GM19395 (cell line): ENCODE results near the gene RBMXL2.

Experiments used
- ATAC-seq: cut with Tn5 transposase; IDR thresholded peaks from one replicate; pipeline ENCODE4 v1.9.1; 2021; ENCODE audit warnings: mild to moderate bottlenecking, moderate library complexity; ENCODE audit not compliant: unreplicated experiment

RBMXL2 gene

GRCh38 chr11:7088921-7089320 lies at the start of gene RBMXL2:
RBMXL2 (plus strand) TSS chr11:7088998; CDS start chr11:7089121, 123 bp downstream.
- ATAC-seq: no peak

DNA sequence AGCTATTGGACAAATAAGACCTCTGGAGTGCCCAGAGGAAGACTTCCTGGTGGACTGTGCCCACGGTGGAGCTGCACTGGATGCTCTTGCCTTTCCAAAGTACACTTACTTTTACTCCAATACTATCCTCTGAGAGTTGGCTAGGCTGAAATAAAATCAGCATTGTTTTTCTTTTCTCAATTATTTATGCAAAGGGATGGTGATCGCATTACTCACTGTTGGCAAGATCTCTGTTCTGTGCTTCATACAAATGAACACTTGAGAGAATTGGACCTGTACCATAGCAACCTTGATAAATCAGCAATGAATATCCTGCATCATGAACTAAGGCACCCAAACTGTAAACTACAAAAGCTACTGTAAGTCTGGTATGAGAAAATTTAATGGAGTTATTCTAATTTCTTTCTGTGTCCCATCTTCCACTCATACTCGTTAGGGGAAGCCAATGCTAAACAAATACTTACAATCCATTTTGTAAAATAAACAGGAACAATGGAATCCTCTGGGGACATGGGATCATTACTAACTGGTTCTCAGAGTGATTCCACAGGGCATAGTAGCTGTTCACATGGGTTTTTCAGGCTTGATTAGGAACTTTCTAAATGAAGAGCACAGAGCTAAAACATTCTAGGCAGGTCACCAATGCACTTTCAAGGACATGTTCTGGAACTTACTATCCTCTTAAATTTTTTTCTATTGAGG lies 42.2 kb upstream of the RBMXL2 start:
- ATAC-seq: no peak

DNA sequence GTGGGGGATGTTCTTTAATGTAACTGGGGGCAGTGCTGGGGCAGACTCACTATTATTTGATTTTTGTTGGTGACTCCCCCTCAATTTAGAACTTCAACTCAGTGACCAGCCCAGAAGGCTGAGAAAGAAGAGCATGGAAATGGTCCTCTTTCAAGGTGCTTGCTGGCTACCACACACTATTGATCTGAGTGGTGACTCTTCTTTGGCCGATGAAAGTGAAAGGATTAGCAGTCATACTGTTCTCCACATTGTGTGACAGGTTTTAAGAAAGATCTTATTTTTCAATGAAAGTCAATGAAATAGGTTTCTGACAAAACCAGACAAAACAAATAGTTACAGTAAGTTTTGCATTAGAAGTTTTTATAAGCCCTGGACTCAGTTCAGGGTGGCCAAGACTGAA lies 38.6 kb upstream of the RBMXL2 start:
- no peak for ATAC-seq

DNA sequence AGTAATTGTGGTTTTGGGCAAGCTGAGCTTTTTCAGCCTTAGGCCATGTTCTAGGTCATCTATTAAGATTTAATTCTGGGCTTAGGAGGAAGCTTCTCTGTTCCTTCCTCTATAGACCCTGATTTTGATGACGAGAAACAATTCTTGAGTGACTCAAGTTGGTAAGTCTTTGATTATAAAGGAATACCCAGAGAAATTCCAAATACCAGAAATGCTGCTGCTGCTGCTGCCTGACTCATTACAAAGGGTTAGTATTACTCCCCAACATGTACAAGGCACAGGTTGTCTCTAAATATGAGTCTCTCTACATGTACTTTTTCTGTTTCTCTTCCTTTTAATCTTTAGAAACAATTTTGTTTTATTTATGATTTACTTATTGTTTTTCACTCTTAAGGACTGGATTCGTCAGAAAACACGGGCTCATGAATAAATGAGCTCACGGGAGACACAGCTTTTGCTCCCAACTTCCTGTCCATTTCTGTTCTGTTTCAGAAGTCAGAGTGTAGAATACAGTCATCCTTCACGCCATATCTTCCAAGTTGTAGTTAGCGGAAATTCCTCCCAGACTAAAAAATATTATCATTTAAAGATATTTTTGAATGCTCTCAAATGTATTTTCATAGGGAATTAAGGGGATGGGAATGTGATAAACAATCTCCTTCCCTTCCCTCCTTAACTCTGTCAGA lies 31.8 kb upstream of the RBMXL2 start:
- ATAC-seq: no peak

GRCh38 chr11:7057641-7058040 lies 31.2 kb upstream of the RBMXL2 start:
- no peak for ATAC-seq

DNA sequence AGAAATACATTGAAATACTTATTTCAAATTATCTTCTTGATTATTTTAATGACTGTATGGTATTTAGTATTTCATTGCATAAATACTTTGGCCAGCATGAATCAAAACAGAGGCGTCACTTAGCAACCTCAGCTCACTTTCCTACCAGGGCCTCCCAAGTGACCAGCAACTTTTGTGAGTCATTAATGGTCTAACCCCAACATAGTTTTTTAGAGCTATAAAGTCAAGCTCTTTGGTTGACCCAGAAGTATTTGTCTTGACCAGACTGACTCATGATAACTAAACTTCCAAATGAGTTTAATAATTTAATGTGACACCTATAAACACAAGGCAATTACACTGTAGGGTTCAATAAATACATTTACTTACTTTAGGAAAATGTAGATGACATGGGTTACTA lies 27.9 kb upstream of the RBMXL2 start:
- no peak for ATAC-seq

- no peak for ATAC-seq
Measured at GRCh38 chr11:7062534-7062933, 26.3 kb upstream of the RBMXL2 start.

GRCh38 chr11:7072401-7073028 lies 16.3 kb upstream of the RBMXL2 start:
- ATAC-seq: no peak

GRCh38 chr11:7077101-7077500 lies 11.7 kb upstream of the RBMXL2 start:
- ATAC-seq: no peak

DNA sequence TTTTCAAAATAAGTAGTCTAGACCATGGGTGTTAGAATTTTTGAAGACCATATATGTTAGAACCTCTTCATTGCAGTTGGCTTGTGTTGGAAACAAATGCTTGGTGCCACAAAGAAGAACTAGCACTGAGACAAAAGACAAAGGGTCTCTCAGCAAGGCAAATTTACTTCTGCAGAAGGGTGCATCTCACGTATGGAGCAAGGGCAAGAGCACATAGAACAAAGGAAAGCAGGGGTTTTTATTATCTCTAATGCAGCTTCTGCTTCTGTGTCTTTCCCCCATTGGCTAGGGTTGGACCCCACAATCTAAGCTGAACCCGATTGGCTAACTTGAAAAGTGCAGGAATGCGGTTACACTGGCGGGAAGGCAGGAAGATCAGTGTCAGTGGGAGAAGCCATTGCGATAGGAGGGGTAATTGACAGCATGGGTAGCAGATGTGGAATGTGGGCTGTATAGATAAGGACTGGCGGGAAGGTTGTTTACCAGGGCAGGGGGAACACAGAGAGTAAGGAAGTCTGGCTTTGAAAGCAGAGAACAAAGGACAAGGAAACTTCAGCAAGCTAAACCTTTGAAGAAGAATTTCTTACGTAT lies 9.2 kb upstream of the RBMXL2 start:
- no peak for ATAC-seq

- ATAC-seq: no peak
Measured at GRCh38 chr11:7080900-7081299, 7.9 kb upstream of the RBMXL2 start.

- ATAC-seq: no peak
Measured at GRCh38 chr11:7081441-7081840, 7.4 kb upstream of the RBMXL2 start.

DNA sequence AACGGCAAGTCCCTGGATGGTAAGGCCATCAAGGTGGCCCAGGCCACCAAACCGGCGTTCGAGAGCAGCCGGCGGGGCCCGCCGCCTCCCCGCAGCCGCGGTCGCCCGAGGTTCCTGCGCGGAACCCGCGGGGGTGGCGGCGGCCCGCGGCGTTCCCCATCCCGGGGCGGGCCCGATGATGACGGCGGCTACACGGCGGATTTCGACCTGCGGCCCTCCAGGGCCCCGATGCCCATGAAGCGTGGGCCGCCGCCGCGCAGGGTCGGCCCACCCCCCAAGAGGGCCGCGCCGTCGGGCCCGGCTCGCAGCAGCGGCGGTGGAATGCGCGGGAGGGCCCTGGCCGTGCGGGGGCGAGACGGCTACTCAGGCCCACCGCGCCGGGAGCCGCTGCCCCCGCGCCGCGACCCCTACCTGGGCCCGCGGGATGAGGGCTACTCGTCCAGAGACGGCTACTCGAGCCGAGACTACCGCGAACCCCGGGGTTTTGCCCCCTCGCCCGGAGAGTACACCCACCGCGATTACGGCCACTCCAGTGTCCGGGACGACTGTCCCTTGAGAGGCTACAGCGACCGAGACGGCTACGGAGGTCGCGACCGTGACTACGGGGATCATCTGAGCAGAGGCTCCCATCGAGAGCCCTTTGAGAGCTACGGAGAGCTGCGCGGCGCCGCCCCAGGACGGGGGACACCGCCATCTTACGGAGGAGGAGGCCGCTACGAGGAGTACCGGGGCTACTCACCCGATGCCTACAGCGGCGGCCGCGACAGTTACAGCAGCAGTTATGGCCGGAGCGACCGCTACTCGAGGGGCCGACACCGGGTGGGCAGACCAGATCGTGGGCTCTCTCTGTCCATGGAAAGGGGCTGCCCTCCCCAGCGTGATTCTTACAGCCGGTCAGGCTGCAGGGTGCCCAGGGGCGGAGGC lies 792 bp downstream of the RBMXL2 start:
- ATAC-seq: no peak

- peak; percentile 87 for ATAC-seq
Measured at GRCh38 chr11:7098235-7098832, 9.5 kb downstream of the RBMXL2 start.

- no peak for ATAC-seq
Measured at GRCh38 chr11:7115780-7116179, 27.0 kb downstream of the RBMXL2 start.

GRCh38 chr11:7116370-7116769 lies 27.6 kb downstream of the RBMXL2 start:
- ATAC-seq: no peak

GRCh38 chr11:7138051-7138450 lies 49.3 kb downstream of the RBMXL2 start:
- ATAC-seq: no peak
